Activated CD4-positive, CD25-positive, alpha-beta regulatory T cell treated with anti-CD3 and anti-CD28 coated beads, Interleukin-2, amount 50 U/mL, for 24 hours (primary cell): Measurements from ENCODE around the gene ATG2B.
"Not testable (repeated sequence)": the region's sequence is repeated elsewhere in the genome, so short reads cannot be mapped to it uniquely, and the experiment has no call there.

Source experiments
- ATAC-seq, 2 donors: fragments of 150-1000 bp; cut with Tn5 transposase; one replicate each; pipeline ENCODE4 v1.10.0; 2021; ENCODE audit warnings: mild to moderate bottlenecking in 1 of 2, moderate library complexity in 1 of 2

ATG2B gene

GRCh38 chr14:96247031-96247430, 116.1 kb downstream of the ATG2B start:
- no peak for ATAC-seq

- no peak for ATAC-seq
Observed at GRCh38 chr14:96246539-96246847, 116.6 kb downstream of the ATG2B start.

- ATAC-seq, result no peak
Observed at GRCh38 chr14:96245710-96246538, 117.2 kb downstream of the ATG2B start.

GRCh38 chr14:96245074-96245473, 118.1 kb downstream of the ATG2B start:
- ATAC-seq, result not testable (repeated sequence)

DNA sequence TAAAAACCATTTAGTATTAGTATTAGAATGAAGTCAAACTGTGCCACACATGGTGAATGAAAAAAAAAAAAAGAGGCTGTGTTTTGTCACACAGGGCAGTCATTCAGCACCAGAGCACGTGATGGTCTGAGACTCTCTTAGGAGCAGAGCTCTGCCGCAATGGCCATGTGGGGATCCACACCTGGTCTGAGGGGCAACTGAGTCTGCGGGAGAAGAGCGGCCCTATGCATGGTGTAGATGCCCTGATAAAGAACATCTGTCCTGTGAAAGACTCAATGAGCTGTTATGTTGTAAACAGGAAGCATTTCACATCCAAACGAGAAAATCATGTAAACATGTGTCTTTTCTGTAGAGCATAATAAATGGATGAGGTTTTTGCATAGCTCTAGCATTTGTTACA, 119.4 kb downstream of the ATG2B start:
- no peak for ATAC-seq

DNA sequence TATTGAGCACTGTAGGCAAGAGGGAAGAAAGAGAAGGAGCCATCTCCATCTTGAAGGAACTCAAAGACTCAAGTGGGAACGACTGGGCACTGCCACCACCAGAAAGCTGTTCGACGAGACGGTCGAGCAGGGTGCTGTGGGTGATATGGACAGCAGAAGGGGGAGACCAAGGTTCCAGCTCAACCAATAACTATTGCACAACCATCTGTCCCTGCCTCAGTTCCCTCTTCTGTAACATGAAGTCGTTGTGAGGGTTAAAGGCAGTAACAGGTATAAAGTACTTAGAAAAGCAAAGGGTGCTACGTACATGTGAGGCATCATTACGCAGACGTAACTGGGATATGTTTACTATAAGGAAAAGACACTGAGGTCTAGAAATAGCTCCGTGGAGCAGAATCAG, 121.0 kb downstream of the ATG2B start:
- ATAC-seq, result no peak

DNA sequence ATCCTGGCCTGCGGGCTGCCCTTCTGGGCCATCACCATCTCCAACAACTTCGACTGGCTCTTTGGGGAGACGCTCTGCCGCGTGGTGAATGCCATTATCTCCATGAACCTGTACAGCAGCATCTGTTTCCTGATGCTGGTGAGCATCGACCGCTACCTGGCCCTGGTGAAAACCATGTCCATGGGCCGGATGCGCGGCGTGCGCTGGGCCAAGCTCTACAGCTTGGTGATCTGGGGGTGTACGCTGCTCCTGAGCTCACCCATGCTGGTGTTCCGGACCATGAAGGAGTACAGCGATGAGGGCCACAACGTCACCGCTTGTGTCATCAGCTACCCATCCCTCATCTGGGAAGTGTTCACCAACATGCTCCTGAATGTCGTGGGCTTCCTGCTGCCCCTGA, 122.5 kb downstream of the ATG2B start:
- no peak for ATAC-seq

DNA sequence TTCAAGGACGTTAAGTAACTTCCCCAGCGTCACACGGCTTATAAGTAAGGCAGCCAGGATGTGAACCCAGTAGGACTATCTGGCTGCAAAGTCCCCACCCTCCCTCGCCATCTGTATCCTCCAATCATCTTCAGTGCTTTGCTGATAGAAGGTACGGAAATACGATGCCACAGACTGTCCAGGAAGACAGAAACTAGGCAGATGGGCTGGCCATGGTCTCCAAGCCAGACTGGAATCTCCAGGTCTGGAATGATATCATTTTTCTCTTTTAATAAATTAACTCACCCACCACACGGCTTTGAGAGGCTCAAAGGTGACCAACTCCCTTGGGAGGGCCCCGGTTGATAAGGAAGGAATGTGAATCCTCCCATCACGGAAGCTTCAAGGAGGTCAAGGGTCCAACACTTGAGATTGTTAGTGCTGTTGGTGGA, 123.4 kb downstream of the ATG2B start:
- no peak for ATAC-seq

GRCh38 chr14:96238676-96239265, 124.4 kb downstream of the ATG2B start:
- ATAC-seq, result no peak

DNA sequence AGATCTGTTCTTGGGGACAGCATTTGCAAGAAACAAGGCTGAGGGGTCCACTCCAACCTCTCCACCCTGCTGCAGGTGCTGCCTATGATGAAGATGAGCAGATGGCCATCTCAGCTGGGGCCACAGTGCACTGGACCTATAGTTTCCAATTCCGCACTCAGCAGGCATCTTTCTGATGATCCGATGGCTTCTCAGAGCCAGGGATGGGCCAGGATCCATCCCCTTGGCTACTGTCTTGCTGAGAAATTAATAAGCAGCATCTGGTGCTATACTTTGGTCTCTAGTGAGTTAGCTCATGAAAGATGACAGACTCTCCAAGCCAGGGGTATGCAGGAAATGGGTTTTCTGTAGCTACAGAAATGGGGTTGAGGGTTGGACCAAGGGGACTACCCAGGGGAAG, 125.5 kb downstream of the ATG2B start:
- ATAC-seq, result no peak

GRCh38 chr14:96235426-96235825, 127.7 kb downstream of the ATG2B start:
- ATAC-seq, result no peak

- no peak for ATAC-seq
Observed at GRCh38 chr14:96233661-96234060, 129.5 kb downstream of the ATG2B start.

DNA sequence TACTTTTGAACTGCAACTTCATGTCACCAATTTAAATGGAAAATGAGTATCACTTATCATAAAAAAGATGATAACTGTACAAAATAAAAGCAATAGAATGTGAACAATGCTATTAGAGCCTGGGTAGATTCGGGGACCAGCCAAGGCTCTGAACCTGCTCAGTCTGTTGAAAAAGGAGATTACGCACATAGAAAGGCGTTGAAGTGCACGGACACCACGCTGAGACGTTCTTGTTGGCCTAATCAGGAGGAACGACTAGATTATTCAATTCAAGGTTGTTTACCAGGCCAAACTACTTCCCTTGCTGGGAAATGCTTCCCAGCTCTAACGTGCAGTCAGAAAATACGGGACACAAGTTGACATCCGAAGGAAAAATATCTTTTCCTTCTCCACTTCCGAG, 130.6 kb downstream of the ATG2B start:
- ATAC-seq, result no peak

- no peak for ATAC-seq
Observed at GRCh38 chr14:96231526-96232130, 131.5 kb downstream of the ATG2B start.

DNA sequence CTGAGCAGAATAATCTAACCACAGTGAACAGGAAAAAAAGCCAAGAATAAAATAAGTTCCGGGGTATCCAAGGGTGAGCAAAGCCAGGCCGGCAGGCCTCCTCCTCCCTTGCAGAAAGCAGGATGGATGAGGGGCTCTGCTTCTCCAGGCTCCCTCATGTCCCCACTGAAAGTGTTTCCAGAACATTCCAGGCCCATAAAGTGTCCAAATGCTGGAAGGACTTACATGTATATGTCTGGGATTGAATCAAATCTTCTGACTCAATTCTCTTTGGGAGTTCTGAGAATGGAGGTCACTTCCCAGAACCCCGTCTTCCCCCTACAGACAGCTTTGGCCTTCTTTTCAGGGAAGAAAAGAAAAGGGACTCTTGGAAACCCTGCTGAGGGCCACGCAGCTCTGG, 132.1 kb downstream of the ATG2B start:
- no peak for ATAC-seq

DNA sequence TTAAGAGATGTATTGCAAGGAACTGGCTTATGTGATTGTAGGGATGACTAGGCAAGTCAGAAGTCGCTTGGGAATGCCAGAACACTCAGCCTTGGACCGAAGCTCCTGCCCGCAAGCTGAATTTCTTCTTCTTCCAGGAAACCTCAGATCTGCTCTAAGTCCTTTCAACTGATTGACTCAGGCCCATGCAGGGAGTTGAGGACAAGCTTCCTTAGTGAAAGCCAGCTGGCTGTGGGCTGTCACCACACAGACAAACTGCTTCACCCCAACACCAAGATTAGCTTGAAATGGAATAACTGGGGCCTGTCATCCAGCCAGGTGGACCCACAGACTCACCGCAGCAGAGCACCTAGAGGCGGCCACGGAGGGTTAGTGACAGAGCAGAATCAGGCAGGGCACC, 133.8 kb downstream of the ATG2B start:
- ATAC-seq, result no peak
